ENCODE measurements around the gene AP1M1.

AP1M1 gene

DNA sequence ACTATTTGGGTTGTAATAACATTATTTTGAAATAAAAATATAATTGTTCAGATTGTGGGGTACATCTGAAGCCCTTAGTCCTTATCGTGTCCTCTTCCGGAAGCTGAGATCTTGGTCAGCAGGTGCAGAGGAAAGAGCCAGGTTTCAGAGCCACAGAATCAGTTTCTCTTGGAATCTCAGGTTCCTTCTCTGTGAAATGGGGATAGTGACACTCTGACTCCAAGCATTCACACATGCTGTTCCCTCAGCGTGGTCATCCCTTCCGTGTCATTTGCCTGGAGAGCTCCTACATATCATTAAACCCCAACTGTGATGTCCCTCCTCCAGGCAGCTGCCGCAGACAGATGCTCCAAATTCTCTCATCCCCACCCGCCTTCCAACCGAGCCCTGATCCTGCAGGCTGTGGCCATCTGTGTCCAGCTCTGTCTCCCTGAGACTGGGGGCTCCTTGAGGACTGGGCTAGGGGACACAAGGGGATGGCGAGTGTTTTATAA is 59.8 kb downstream of the AP1M1 start:
- Histone ChIP-seq H3K27ac (ENCODE audit: low read length) (no peak overlapping the region), H2AFZ (ENCODE audit: low read depth, low read length) (no peak overlapping the region), H3K36me3 (replicated peaks; ENCODE audit: low read depth, low read length) (no peaks in the 10 kb centered on the region), H3K4me1 (ENCODE audit: low read length) (peaks cover 55% of the 10 kb centered on the region), H4K20me1 (ENCODE audit: insufficient read depth, low read length) (peaks cover 12% of the 10 kb centered on the region), H3K9ac (ENCODE audit: low read length) (no peak overlapping the region), H3K4me3 (ENCODE audit: low read length) (no peak overlapping the region), H3K9me3 (ENCODE audit: insufficient read depth, low read length) (peaks cover 9% of the 10 kb centered on the region; the same call in 1 of the 2 replicates), H3K27me3 (ENCODE audit: low read depth, low read length) (peaks cover 87% of the 10 kb centered on the region), H3K4me2 (ENCODE audit: low read length) (no peak overlapping the region), H3K79me2 (ENCODE audit: low read length) (no peaks in the 10 kb centered on the region)
- no peak for TF ChIP-seq EZH2phosphoT487 (IDR thresholded peaks at IDR 0.05; ENCODE audit: low read depth)
- TF ChIP-seq, protein P1, sequence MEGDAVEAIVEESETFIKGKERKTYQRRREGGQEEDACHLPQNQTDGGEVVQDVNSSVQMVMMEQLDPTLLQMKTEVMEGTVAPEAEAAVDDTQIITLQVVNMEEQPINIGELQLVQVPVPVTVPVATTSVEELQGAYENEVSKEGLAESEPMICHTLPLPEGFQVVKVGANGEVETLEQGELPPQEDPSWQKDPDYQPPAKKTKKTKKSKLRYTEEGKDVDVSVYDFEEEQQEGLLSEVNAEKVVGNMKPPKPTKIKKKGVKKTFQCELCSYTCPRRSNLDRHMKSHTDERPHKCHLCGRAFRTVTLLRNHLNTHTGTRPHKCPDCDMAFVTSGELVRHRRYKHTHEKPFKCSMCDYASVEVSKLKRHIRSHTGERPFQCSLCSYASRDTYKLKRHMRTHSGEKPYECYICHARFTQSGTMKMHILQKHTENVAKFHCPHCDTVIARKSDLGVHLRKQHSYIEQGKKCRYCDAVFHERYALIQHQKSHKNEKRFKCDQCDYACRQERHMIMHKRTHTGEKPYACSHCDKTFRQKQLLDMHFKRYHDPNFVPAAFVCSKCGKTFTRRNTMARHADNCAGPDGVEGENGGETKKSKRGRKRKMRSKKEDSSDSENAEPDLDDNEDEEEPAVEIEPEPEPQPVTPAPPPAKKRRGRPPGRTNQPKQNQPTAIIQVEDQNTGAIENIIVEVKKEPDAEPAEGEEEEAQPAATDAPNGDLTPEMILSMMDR (IDR thresholded peaks at IDR 0.05; ENCODE audit: low read depth, low read length), result no peak

DNA sequence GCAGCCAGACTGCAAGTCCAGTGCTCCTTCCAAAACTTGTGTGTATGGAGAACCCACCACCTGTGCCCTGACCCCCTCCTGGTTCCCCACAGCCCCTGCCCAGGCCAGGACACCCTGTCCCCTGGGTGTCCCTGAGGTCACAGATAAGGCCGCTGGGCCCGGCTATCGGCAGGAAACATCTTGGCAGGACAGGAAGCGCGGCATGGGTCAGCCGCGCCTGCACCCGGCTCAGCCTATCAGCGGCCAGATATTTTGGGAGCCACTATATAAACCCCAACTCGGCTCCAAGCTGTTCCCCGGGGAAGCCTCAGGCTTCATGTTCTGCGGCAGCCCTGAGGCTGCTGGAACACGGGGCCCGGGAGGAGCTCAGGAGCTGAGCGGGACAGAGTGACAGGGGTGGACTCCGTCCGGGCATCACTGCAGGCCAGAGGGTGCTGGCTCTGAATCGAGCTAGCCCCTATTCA is 60.8 kb downstream of the AP1M1 start:
- Histone ChIP-seq H3K79me2 (ENCODE audit: low read length) (no peaks in the 10 kb centered on the region), H3K4me2 (ENCODE audit: low read length) (no peak overlapping the region), H3K9me3 (ENCODE audit: insufficient read depth, low read length) (0 out of 2 replicates have a peak, but pooled peaks cover 4% of the 10 kb centered on the region), H3K4me1 (ENCODE audit: low read length) (peaks cover 57% of the 10 kb centered on the region), H2AFZ (ENCODE audit: low read depth, low read length) (no peak overlapping the region), H4K20me1 (ENCODE audit: insufficient read depth, low read length) (peaks cover 4% of the 10 kb centered on the region; the same call in 1 of the 2 replicates), H3K9ac (ENCODE audit: low read length) (no peak overlapping the region), H3K4me3 (ENCODE audit: low read length) (no peak overlapping the region), H3K27ac (ENCODE audit: low read length) (no peak overlapping the region), H3K27me3 (ENCODE audit: low read depth, low read length) (peaks cover 86% of the 10 kb centered on the region), H3K36me3 (replicated peaks; ENCODE audit: low read depth, low read length) (no peaks in the 10 kb centered on the region)
- TF ChIP-seq EZH2phosphoT487 (IDR thresholded peaks at IDR 0.05; ENCODE audit: low read depth), result no peak
- TF ChIP-seq, protein P1 (IDR thresholded peaks at IDR 0.05; ENCODE audit: low read depth, low read length), result no peak

DNA sequence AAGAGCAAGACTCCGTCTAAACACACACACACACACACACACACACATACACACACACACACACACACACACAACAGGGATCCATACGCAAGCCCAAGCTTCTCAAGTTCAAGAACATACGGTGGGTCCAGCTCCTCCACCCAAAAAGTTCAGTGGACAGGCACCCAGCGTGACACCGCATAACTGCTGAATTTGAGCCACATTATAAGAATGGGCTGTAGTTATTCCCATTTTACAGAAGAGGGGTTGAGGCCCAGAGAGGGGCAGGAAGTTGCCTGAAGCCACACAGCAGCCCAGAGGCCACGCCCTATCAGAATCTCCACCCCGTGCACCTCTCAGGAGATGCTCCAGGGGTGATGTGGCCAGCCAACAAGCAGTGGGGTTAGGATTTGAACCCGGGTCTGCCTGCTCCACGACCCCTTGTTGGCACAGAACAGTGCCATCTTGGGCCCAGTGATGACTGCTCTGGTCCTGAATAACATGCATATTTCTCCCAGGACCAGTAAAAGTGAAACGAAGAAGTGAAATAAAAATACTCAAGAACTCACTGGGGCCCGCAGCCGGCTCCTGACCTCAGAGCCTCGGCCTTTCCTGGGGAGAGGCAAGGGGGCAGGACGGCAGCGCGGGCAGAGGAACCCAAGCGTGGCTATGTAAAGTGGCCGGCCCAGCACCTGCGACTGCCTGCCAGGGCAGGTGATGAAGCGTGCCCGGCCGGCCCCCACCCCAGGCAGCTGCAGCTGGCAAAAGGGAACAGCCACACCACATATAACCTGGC is 61.9 kb downstream of the AP1M1 start:
- Histone ChIP-seq H3K27ac (ENCODE audit: low read length) (peak overlapping the region; percentile 7; the same call in 1 of the 2 replicates), H3K4me1 (ENCODE audit: low read length) (peaks cover 60% of the 10 kb centered on the region)

More for the DNA sequence above, 61.9 kb downstream of the AP1M1 start:
- Histone ChIP-seq H3K36me3 (replicated peaks; ENCODE audit: low read depth, low read length) (no peaks in the 10 kb centered on the region), H2AFZ (ENCODE audit: low read depth, low read length) (no peak overlapping the region), H3K4me2 (ENCODE audit: low read length) (peak overlapping the region; percentile 65), H4K20me1 (ENCODE audit: insufficient read depth, low read length) (peaks cover 4% of the 10 kb centered on the region; the same call in 1 of the 2 replicates), H3K27me3 (ENCODE audit: low read depth, low read length) (peaks cover 89% of the 10 kb centered on the region), H3K4me3 (ENCODE audit: low read length) (peak overlapping the region; percentile 8; the same call in 1 of the 2 replicates), H3K9me3 (ENCODE audit: insufficient read depth, low read length) (0 out of 2 replicates have a peak, but pooled peaks cover 4% of the 10 kb centered on the region), H3K79me2 (ENCODE audit: low read length) (no peaks in the 10 kb centered on the region), H3K9ac (ENCODE audit: low read length) (no peak overlapping the region)
- TF ChIP-seq EZH2phosphoT487 (IDR thresholded peaks at IDR 0.05; ENCODE audit: low read depth), result peak; percentile 98
- TF ChIP-seq, protein P1 (IDR thresholded peaks at IDR 0.05; ENCODE audit: low read depth, low read length), result peak; percentile 14; the same call in 1 of the 2 replicates

Data from OCI-LY3 (cell line).